ENCODE results near the gene CCL11.

- TF ChIP-seq POLR2A (IDR thresholded peaks at IDR 0.05; ENCODE audit: low read length) (no peak), GATA1 (IDR thresholded peaks at IDR 0.05; ENCODE audit: low read depth, low read length) (no peak)
Measured at GRCh38 chr17:34249061-34249460, 36.5 kb upstream of the CCL11 start.

Measured in erythroblast (primary cell).